Rectal smooth muscle tissue (tissue), 1 donor: ENCODE data around the gene FGR.

ENCODE experiments used
- H3K27ac ChIP-seq: one replicate; pipeline ENCODE4 v1.7.0; 2013; ENCODE audit warnings: low read depth, low read length, inconsistent platforms
- H3K27me3 ChIP-seq: one replicate; pipeline ENCODE4 v1.7.0; 2013; ENCODE audit warnings: low read length; ENCODE audit not compliant: control insufficient read depth, insufficient read depth
- H3K36me3 ChIP-seq: one replicate; pipeline ENCODE4 v1.7.0; 2013; ENCODE audit warnings: low read length; ENCODE audit not compliant: control insufficient read depth, insufficient read depth
- H3K4me1 ChIP-seq: one replicate; pipeline ENCODE4 v1.7.0; 2013; ENCODE audit warnings: low read length; ENCODE audit not compliant: control insufficient read depth, insufficient read depth
- H3K4me3 ChIP-seq: one replicate; pipeline ENCODE4 v1.7.0; 2013; ENCODE audit warnings: low read length
- H3K9ac ChIP-seq: one replicate; pipeline ENCODE4 v1.7.0; 2013; ENCODE audit warnings: low read length

The FGR gene

DNA sequence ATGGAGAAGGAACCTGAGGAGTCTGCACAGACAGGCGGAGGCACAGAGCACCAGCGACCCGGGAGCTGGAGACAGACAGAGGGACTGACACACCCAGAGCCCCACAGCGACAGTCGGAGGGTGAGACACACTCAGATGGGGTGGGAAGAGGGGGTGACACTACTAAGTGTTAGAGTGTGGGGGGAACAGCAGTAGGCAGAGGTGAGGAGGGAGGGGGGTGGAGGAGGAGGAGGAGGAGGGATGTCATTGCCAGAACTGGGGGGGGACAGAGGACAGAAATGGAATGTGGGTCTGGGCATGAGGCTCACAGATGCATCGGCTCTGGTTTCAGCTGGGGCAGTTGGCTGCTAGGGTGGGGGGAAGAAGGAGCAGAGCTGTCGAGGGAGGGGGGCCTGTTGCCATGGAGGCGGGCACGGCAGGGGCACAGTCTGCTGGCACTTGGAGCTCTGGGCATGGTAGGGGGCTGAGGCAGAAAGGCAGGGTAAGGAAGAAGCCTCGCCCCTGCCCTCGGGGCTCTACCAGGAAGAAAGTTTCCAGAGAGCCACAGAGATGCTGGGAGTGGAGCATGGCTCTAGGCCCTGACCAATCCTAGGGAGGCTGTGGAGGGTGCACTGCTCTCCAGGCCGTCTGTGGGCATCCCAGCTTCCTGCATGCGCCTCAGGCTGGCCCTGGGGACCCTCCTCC is 68.4 kb downstream of the FGR start:
- Histone ChIP-seq H3K27me3 (no peaks in the 10 kb centered on the region), H3K4me3 (no peak overlapping the region), H3K36me3 (no peaks in the 10 kb centered on the region), H3K4me1 (peaks cover 83% of the 10 kb centered on the region), H3K27ac (peak overlapping the region; percentile 84), H3K9ac (no peak overlapping the region)

DNA sequence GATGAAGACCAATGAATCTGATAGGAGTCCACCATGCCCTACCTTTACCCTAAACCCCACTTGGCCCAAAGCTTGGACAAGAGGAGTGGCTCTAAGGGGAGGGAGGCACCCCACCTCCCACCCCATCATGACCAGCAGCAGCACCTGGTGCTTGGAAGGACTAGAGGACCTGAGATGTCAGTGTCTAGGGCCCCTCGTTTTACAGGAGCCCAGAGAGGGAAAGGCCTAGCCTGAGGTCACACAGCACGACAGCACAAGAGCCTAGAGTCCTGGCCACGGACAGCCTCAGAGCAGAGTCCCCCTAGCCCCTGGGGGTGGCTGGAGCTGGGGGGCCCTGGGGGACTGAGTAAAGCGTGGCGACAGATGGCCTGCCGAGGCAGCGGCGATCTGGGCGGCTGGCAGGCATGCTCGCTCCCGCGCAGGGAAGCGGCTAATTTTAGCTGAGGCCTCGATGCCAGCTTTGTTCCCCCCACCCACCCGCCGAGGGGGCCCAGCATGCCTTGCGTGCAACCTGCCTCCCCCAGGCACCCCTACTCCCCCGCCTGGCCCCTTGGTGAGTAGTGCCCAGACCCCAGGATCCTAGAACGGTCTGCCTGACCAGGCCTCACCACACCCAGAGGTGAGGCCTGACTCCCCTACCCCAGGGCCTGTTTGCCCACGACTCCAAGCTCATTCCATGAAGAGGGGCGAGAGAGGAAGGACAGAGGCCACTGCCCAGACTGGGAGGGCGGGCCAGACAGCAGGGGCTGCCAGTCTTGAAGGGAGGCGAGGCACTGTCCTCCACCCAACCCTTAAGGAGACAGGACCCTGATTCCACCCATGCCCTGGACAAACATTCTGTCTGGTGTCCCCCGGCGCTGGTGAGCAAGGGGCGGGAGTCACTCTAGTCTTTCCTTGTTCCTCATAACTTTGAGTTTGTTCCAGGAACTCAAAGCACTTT is 70.0 kb downstream of the FGR start:
- H3K27ac ChIP-seq: peak overlapping the region; percentile 72
- H3K9ac ChIP-seq: no peak overlapping the region
- H3K4me1 ChIP-seq: peaks cover 90% of the 10 kb centered on the region
- H3K4me3 ChIP-seq: peak overlapping the region; percentile 30
- no peaks in the 10 kb centered on the region for H3K36me3 ChIP-seq
- H3K27me3 ChIP-seq: no peaks in the 10 kb centered on the region

DNA sequence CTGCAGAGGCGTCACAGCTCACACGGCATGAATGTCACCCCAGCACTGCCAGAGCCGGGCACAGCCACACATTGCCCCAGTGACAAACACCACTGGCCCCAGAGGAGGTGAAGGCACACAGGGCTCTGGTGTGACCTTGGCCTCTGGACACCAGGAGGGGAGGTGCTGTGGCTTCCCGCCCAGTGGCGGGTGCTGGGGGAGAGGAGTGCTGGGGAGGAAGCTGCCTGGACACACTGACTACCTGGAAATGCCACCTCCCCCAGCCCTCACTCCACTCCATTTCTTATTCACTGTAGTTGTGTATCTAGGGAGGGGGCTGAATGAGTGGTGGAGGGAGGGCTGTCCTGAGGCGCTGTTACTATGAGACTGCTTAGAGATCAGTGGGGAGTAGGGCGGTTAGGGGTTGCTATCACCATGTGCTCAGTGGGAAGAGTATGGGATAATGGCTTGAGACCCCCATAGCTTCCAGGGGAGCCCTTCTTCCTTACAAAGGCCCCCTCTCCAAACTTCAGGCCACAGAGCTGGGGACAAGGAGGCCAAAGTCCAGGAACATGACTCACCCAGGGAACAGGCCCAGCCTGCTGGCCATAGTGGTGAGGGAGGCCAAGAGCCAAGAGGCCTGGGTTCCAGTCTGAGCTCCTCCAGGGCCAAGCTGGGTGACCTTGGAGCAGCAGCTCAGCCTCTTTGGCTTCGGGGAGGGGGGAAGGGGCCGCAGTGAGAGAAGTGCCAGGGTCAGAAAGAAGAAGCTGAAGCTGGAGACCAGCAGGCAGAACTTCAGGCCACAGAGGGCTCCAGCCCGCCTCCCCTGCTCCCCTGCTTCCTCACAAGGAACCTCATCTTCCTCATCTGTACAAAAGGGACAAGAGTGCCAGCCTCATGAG is 71.2 kb downstream of the FGR start:
- no peaks in the 10 kb centered on the region for H3K36me3 ChIP-seq
- H3K27ac ChIP-seq: peak overlapping the region; percentile 72
- peak overlapping the region; percentile 14 for H3K9ac ChIP-seq
- H3K4me1 ChIP-seq: peaks cover 85% of the 10 kb centered on the region
- peak overlapping the region; percentile 30 for H3K4me3 ChIP-seq
- H3K27me3 ChIP-seq: no peaks in the 10 kb centered on the region

DNA sequence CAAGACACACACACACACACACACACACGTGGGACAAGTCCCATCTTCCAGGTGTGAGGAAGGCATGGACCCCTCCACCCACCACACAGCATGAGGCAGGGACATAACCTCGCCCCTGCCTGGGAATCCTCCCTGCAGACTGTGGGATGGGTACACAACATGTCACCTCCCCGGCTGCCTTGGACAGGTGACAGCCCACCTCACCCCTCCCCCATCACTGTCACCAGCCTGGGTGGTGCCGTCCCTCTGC is 71.7 kb downstream of the FGR start:
- Histone ChIP-seq H3K4me1 (peaks cover 85% of the 10 kb centered on the region), H3K36me3 (no peaks in the 10 kb centered on the region), H3K27ac (peak overlapping the region; percentile 72), H3K27me3 (no peaks in the 10 kb centered on the region), H3K9ac (peak overlapping the region; percentile 7), H3K4me3 (peak overlapping the region; percentile 10)

DNA sequence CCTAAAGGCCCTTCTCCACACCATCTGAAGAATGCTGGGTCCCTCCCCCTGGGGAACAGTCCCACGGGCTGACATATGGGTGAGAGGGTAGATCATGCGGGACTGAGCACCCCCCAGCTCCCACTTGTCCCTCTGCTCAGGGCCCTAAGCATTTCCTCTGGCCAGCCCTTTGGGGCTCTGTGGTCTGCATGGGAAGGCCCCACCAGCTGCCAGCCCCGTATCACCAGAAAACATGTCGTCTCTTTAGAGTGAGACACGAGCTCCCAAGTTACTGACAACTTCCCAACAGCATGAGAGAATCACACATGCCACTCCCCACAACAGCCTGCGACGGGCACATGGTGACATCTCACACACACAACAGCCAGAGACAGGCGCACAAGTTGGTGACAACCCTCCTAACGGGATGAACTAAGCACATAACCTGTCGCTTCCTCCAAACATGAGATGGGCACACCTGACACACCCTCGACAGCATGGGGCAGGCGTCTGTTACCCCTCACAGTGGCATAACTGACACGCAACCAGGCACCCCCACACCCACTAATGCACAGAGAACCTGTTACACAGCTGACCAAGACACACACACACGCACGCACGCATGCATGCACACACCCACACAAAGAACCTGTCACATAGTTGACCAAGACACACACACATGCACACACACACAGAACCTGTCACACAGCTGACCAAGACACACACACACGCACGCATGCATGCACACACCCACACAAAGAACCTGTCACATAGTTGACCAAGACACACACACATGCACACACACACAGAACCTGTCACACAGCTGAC is 72.2 kb downstream of the FGR start:
- Histone ChIP-seq H3K36me3 (no peaks in the 10 kb centered on the region), H3K27ac (peak overlapping the region; percentile 72), H3K4me3 (peak overlapping the region; percentile 6), H3K4me1 (peaks cover 83% of the 10 kb centered on the region), H3K9ac (peak overlapping the region; percentile 13), H3K27me3 (no peaks in the 10 kb centered on the region)
